NCI-H1092 (cell line): ENCODE data around the gene WDR91.

Experiments
- DNase-seq: peaks from one replicate; lab custom pipeline; 2025; lab: John Stamatoyannopoulos, UW

WDR91 gene

DNA sequence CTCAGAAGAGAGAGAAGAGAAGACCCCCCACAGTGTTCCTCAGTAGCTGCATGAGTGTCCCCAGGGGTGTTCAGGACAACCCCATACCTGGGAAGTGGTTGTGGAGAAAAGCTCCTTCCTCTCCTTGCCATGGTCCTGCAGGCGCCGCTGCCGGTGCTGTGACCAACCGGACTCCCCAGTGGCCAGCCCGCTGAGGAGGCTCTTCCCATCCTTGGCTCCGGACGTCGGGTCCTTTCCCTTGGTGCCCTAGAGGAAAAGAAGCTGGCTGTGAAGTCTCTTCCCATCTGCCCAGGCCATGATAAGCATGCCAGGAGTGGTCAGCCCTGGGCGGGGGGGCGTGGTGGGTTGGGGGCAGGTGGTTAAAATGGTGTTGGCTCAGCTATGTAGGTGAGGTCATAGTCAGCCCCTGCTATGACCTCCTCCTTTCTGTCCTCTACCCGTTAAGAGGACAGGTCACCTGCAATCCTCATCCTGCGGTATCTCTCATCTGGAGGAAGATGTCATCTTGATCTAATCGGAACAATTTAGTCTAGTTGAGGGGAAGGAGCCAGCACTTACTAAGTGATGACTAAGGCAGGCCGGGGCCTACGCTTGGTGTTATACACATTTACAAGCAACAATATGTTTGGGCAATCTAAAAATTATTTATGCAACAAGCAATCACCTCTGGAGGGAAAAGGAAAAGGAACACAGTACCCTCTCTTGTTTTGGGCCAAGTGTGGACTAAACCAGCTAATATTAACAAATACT, 13.2 kb downstream of the WDR91 start:
- DNase-seq = no peak

DNA sequence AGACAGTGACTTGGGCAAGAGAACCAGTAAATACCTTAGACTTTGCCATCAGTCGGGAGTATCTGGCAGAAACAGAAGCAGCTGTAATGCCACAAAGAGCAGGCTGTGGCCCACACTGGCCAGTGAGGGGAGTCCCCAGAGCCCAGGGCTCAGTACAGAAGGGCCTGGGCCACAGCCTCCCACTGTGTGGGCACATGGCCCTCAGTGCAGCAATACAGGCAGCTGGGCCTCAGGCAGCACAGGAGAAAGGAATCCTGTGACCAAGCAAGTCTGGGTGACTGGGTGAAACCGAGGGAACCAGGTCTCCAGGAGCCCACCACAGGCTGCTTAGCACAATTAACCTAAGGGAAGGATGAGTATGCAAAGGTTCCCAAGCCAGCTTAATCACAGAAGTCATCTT, 14.0 kb downstream of the WDR91 start:
- no peak for DNase-seq

DNA sequence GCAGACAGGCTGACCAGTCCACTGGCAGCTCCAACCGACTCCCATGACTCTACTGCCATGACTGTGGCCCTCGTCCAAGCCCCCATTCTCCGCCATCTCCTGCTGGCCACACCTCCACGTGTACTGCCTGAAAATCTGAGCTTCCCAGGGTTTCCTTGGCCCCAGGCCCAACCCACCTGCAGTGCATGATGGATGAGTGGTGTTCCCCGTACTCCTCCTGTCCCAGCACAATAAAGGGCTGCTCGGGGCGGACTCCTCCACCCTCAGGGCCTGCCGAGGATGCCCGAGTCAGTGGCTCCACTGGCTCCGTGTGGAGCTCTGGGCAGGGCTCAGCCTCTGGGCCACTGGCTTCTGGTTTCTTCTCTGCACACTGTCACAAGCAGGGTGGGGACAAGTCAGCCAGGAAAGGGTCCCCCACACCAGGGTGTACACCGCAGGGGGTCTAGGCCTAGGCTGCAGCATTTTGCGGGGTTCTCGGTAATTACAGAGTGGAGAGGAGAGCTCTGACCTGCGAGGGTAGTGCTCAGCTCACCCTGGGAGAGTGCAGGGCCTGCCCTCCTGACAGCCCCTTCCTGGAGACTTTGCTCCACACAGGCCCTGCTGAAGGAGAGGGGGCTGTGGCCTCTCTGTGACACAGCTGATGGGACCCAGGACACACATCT, 15.2 kb downstream of the WDR91 start:
- DNase-seq = no peak

DNA sequence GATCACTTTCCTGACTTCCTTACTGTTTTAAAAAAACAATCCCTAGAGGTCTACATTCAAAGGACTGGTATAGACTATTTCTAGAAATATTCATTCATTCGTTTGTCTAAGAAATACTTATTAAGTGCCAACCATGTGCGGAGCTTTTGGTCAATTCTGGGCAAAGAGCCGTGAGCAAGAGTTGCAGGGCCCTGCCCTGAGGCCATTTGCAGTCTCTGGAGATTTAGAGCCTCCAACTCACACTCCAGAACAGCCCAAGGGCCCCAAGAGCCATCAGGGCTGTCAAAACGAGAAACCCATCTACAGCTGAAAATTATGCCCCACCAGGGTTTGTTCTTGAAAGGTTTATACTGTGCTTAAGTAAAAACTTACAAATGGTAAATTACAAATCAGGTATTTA, 16.2 kb downstream of the WDR91 start:
- no peak for DNase-seq

DNA sequence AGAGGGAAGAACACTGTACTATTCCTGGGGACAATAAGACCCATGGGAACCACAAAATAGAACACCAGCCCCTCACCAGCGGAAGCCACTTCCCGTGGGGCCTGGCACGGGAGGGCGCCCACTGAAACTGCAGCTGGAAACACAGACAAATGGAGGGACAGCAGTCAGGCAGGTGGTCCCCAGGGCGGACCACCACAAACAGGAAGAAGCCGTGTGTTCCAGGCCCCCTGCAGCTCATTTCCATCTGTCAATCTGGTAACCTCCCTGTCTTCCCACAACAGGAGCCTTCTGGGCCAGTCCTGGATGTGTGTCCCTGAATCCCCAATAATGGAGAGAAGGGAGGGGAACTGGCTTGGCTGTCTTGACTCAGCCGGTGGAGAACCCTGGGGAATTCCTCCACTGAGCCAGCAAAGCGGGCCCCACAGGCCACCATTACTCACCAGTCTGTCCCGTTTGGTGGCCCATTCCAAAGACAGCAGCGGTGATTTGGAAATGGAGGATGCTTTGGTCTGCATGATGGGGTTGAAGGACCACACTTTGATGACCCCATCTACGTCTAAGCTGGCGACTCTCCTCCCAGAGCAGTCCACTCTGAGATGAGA, 16.7 kb downstream of the WDR91 start:
- no peak for DNase-seq

DNA sequence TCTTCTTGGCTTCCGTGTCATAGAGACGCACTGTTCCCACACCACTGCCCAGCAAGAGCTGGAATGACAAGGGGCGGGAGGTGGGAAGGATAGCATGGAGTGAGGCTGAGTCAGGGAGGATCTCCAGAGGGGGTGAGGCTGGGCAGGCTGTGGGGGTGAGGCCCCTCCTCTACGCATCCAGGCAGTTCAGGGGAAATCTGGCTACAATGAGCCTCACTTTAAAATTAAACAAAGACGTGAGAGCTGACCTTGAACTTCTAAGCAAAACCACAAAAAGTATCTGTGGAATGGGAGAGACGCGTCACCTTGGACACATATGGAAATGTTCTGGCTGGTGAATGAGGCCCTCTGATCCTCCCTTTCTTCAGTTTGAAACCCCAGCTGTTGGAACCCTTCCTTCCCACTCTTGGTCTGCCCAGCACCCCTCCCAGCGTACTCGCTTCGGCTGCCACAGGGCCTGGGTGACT, 17.7 kb downstream of the WDR91 start:
- DNase-seq = no peak

DNA sequence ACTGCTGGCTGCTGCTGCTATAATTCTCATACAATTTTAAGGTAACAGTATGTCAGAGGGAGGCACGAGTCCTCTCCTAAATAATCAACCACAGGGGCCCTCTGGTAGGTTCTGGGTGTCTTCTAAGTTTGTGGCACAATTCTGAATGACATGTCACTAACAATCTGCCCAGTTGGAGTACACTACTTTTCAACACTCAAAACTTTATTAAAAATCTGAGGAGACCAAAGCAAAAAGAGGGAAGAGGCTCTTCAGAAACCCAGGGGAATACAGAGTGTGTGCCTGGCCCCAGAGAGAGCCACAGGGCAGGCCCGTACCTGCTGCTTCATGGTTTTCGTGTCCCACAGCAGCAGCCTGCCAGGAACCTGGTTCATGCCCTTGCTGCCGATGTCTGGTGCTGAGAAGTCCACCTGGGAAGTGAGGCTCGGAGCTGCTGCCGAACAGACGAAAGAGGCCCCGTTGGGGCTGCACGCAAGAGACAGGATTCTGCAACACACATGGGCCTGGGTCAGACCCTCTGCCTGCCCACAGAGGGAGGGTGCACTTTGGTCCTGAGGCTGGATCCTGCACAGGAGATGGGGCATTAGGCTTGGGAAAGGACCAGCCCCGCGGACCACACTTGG, 18.3 kb downstream of the WDR91 start:
- no peak for DNase-seq

DNA sequence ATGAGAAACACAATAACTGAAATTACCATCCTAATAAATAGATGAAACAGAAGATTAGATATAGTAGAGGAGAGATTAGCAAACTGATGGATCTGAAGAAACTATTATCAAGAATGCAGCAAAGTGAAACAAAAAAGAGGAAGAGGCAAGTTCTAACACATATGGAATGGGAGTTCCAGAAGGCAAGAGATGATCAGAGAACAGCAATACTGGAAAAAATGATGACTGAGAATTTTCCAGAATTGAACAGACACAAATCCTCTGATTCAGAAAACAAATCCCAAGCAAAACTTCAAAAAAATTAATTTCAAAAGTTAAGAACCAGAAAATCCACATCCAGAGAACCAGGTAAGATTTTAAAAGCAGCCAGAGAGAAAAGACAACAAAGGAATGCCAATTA, 20.6 kb downstream of the WDR91 start:
- DNase-seq = no peak

DNA sequence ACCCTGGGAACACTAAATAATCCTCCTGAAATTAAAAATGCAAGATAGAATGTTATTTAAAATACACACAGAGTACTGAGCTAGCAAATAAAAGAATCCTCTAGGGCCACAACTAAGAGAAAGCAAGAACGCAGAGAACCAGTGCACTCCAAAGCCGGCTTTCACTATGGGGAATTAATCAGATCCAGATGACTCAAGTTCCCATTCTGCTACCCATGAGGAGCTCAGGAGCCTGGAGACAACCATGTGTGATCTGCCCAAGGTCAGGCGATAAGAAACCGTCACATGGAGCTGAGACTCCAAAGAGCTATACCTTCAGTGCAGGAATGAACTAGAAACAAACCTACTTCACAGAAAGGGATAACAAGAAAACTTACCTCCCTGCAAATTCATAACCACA, 21.4 kb downstream of the WDR91 start:
- DNase-seq = no peak

DNA sequence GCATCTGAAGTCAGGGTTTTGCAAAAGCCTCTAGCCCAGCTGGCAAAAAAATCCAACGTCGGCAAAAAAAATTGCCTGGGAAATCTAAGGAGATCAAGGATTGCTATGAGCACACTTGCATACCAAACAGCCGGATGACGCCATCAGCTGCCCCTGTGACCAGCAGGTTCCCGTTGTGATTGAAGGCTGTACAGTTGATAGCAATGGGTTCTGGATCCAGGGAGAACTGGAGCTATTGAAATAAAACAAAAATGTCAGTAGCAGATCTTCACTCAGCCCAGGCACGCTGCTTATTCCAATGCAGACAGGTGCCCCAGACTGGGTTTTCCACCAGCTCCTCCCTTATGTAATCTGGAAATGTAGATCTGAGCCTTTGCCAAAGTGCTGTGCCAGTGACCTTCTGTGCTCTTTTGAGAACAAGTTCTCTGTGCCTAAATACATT, 22.1 kb downstream of the WDR91 start:
- no peak for DNase-seq

DNA sequence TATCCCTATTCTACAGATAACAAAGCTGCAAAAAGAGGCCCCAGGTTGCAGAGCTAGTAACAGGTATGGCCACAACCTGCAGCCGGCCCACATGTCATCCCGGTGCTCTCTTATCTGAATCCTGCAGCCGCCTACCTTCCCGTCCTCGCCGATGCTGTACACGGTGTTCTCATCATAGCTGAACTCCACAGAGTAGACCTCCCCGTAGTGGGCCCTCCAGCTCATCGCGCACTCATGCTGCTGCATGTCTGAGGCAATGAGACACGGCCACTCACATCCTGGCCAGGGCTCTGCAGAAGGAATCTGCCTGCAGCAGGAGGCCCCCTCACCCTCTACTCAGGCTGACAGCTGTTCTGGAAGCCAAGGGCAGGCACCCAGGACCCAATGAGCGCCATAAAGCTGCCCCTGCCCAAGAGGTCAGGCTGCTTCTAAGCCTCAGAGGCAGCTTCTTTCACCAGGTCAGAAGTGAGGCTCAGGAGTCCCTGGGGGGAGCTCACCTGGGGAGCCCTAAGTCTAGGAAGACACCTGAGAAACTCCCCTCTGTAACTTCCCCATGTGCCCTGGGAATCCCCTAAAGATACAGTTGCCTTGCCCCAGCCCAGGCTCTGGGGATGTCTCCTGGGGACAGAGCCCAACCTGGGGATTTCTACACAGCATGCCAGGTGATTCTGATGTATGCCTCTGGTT, 22.9 kb downstream of the WDR91 start:
- DNase-seq = no peak

DNA sequence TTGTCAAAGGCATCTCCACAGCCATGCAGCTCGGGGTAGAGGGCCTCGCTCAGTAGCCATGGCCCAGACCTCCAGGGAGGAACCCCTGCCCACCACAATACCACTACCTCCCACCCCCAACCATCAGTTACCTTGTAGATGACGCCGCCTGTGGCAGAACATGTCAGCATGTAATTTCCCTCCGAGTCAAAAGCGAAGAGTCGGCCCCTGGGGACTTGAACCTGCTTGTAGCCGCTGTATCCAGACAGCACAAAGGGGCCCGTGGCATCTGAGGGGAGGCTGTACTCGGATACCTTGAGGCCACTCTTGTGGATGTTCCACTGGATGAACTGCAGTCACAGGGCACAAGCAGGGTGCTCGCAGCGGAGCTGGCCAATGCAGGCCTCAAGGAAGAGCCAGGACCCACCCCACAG, 24.5 kb downstream of the WDR91 start:
- DNase-seq = no peak

DNA sequence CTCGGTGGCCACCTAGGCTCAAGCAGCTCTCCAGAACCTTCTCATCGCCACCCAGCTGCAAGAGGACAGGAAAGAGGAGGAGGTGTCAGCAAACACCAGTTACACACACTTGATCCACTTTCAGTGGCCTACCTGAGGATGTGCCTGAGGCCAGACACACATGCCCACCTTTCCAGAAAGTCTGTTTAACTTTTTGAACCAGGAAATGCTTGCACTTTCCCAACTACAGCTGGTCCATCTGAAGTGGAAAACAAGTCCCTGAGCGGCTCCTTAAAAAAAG, 25.1 kb downstream of the WDR91 start:
- DNase-seq = no peak

DNA sequence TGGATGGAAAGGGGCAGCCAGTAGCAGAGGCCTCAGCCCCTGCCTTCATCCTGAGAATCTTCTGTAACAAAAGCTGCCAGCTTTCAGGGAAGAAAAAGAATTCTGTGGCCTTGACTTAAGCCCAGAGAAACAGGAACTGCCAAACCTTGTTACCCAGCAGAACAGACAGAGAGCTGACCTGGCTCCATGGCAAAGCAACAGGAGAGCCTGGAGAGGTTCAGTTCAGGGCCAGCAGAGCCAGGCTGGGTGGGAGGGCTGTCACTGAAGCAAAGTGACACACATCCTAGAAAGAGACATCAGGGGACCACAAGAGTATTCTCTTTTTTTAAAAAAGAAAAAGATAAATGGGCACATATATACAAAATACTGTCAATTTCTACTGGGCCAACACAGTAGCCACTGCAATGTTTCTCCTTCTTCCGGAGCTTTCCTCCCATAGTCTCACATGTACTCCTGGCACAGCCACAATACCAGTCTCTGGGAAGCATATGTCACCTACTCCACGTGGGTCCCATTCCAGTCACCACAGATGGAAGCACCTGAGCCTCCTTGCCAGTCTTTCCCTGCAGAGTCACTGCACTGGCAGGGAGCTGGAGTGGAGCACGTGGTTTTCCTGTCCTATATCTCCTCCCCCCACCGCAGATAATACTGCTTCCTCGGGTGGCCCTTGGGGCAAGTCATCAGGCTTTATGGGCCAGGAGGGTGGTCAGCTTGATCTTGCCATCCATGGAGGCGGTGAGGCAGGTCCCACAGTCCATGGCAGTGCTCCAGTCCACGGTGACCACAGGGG, 25.7 kb downstream of the WDR91 start:
- DNase-seq = no peak

DNA sequence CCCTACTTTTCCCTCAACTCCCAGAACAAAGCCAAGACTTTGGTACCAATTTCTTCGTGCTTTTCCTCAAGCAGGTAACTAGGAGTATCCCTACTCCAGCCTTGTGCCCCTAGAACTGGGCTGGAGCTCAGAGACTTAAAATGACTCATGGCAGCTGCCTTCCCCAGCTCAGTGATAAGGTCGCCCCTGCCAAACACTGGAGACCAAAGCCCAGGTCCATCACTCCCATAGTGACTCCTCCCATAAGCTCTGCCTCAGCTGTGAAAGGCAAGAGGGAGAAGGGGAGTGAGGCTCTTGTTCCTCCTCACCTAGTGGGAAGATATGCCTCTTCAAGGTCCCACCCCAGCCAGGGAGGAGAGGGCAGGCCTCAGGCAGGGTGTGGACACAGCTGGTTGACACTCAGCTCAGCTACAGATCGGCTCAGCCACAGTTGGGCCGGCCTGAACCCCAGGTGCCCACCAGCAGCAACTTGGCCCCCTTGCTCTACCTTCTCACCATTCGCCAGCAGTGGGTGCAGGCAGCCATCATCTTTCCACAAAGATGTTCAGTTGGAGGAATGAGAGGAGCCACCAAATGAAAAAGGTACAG, 27.0 kb downstream of the WDR91 start:
- DNase-seq = no peak

DNA sequence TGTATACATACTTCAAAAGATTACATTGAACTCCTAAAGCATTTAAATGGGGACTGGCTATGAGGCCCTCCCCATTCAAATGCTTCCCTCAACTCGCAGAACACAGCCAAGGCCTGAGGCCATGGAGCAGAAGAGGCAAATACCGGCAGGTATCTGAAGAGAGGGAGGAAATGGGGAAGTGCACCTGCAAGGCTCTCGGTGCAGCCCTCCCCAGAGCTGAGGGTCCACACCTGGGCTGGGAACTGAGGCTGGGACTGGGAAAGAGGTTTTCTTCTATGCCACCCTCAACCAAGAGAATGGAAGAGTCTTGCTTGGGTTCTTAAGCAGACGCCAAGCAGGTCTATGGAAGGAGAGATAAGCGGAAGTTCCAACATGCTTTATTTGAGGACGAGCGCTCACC, 27.8 kb downstream of the WDR91 start:
- DNase-seq = no peak

DNA sequence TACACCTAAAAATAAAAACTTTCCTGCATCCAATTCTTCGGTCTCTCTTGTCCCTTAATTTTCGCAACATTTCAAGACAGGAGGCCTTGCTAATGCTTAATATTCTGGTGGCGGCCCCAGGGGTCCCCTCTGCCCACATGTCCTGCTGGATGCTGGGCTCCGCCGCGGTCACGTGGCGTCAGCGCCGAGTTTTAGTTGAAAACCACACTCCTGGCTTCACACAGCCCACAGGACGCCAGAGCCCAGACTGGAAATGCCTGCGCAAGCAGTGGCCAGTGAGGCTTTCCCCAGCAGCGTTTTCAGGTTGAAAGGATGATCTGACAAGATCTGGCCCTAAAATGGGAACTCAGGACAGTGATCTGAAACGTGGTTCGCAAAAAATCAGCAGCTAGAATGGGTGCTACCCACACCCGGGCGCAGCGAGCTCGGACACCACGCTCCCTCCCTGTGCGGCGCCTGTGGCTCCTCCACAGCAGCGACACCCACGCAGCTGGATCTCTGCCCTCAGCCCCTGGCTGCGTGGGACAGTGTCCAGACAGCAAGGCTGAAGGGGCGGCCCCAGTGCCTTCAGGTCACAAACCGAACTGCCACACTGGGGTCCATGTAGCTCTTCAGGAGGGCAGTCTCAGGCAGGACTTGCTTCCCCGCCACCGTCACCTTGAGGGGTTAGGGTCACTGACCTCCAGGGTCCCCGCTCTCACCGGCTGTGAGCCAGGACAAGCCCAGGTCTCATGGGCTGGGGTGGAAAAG, 29.2 kb downstream of the WDR91 start:
- DNase-seq = no peak

DNA sequence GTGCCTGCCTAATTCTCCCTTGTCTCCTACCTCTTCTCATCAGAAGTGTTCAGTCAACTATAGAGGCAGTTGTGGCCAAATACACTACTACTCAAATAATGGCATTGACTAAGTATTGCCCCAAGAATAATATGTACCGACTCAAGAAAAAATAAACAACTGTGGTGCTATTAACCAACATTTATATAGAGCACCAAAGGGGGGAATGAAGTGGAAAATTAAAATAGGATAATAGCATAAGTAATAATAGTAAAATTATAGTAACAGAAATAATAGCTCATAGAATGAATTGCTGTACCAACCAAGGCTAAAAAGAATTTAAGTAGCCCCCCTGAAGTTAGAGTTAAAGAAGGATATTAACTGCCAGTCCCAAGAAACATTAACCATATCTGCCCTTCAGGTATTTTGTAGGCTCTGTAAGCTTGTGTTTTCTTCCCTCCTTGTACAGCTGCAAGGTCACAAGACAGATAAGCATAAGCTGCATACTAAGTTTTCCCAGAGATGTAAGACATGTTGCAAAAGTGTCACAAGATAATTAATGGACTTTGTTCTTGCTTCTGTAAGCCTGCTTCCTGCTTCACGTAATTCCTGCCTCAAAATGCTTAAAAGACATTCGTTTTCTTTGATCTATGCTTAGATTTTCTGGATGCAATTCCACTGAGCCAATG, 29.9 kb downstream of the WDR91 start:
- no peak for DNase-seq

DNA sequence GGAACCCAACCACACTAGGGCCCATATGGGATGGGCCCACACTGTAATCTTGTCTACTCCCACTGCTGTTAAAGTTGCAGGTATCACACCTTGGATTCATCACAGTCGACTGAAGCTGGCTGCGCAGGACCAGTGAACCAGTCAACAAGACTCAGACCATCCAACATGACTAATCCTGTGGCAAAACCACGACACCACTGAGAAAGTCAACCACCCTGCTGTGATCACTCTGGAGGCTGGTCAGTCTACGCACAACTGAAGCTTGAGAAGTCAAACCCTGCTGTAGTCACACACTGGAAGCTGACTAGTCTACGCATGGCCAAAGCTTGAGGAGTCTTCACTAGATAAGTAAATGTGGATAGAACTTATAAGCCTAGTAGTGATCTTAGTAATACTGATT, 31.2 kb downstream of the WDR91 start:
- no peak for DNase-seq

DNA sequence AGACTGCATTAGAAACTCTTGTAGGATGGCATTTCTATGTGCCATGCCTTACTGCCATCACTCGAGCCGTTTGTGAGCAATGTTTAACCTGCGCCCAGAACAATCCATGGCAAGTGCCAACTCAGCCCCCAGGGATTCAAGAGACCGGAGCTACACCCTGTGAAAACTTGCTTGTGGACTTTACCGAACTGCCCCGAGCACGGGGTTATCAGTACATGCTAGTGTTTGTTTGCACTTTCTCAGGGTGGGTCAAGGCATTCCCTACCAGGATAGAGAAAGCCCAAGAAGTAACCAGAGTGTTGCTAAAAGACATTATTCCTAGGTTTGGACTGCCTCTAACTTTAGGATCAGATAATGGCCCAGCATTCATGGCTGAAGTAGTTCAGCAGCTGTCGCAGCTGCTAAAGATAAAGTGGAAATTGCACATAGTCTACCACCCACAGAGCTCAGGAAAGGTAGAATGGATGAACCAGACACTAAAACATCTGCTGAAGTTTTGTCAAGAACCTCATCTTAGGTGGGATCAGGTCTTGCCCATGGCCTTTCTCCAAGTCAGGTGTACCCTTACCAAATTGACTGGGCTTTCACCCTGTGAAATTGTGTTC, 31.9 kb downstream of the WDR91 start:
- DNase-seq = no peak
